Frontal cortex (tissue), 4 donors: Measurements from ENCODE around the gene ANXA11. TPM values are rescaled to one million over a fixed set of nuclear protein-coding genes. Genes with fewer than 3 reads are reported as not detected.
A peak's percentile ranks its signal among the peaks of the same experiment; 100 is the strongest.

Experiments used
- DNase-seq, 2 donors: peaks; one replicate each; pipeline ENCODE4 v3.0.0; 2012; ENCODE audit warnings: low spot score in 2 of 2
- FAIRE-seq: peaks from 2 replicates; lab custom pipeline; 2012; peaks lifted over from hg19 to GRCh38; lab: Jason Lieb, UNC
- total RNA-seq: library from RNA; depleted of rRNA; stranded (reverse); fragments of >200 nt; gene quantifications from one replicate; pipeline ENCODE4 v1.2.3, GENCODE V29; 2014
- donor health status: control.
- donor health status: control.
- donor health status: control.

ANXA11 gene
- total RNA-seq, 1 donor from 2014 or later, result 2.0 TPM

- DNase-seq (no peak), FAIRE-seq (no peak)
These were observed 35.3 kb downstream of the ANXA11 start for GRCh38 chr10:80170026-80170425.

DNA sequence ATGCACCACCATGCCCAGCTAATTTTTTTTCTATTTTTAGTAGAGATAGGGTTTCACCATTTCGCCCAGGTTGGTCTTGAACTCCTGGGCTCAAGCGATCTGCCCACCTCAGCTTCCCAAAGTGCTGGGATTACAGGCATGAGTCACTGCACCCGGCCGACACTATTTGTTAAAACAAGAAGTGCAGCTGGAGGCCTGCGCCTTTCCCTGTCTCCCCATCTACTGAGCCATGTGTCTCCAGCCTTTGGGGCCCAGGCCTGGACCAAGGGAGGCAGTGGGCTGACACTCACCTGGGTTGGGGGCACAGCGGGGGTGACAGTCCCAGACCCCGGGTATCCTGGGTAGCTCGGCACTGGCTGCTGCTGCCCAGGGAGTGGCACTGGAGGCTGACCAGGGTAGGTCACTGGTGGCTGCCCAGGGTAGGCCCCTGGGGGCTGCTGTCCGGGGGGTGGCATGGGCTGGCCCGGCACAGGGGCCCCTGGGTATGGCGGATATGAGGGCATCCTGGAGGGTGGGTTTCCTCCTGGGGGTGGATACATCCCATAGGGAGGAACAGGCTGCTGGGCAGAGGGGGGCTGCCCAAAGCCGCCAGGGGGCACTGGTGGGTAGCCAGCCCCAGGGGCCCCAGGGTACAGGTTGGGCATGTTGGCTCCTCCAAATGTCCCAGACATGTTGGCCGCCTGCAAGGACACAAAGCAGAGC lies 36.5 kb downstream of the ANXA11 start:
- FAIRE-seq (no peak), DNase-seq (no peak)

- FAIRE-seq (no peak), DNase-seq (no peak)
These were observed 37.2 kb downstream of the ANXA11 start for GRCh38 chr10:80168162-80168511.

GRCh38 chr10:80167471-80168161 lies 37.7 kb downstream of the ANXA11 start:
- FAIRE-seq, result no peak

GRCh38 chr10:80166581-80167470 lies 38.5 kb downstream of the ANXA11 start:
- DNase-seq, result no peak
- no peak for FAIRE-seq

More at GRCh38 chr10:80167471-80168161, 37.7 kb downstream of the ANXA11 start:
- DNase-seq, result no peak

GRCh38 chr10:80165173-80165572 lies 40.2 kb downstream of the ANXA11 start:
- FAIRE-seq, result no peak
- no peak for DNase-seq

DNA sequence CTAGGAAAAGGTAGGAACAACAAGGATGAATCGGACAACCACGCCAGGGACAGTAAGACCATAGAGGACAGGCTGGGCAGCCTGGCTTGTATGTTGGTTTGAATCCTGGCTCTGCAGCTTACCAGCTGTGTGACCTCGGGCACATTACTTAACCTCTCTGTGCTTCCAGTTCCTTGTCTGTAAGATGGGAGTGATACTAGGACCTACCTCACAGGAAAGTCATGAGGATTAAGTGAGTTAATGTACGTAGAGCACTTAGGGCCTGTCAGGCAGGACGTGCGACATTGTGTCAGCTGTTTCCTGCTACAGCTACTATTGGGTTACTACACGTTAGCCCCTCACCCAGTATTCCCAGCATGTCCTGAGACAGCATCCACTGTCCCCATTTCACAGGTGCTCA lies 40.7 kb downstream of the ANXA11 start:
- no peak for FAIRE-seq
- DNase-seq, result no peak

DNA sequence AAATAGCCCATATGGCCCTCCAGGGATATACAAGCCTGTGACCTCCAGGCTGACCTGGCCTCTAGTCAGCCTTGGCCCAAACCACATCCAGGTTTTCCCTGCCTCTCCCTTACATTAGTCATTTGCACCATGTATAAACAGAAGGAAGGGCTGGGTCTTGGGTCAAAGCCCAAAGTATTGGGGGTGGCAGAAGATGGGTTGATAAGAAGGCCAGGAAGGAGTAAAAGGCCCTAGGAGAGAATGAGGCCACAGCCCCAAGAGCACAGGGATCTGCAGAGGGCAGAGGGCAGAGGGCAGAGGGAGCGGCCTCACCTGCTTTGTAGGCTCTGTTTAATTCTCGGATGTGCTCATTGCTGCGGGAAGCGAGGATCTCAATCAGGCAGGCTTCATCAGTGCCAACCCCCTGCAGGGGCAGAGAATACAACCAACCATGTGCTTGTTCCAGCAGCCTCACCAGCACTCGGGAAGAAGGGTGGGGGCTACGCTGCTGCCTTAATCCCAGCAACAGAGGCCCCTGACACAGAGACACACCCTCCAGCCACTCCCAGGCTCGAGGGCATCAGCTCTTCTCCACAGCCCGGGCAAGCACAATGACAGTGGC lies 41.5 kb downstream of the ANXA11 start:
- DNase-seq, result no peak
- FAIRE-seq, result no peak

- no peak for FAIRE-seq
- no peak for DNase-seq
These were observed 43.8 kb downstream of the ANXA11 start for GRCh38 chr10:80161321-80162083.

DNA sequence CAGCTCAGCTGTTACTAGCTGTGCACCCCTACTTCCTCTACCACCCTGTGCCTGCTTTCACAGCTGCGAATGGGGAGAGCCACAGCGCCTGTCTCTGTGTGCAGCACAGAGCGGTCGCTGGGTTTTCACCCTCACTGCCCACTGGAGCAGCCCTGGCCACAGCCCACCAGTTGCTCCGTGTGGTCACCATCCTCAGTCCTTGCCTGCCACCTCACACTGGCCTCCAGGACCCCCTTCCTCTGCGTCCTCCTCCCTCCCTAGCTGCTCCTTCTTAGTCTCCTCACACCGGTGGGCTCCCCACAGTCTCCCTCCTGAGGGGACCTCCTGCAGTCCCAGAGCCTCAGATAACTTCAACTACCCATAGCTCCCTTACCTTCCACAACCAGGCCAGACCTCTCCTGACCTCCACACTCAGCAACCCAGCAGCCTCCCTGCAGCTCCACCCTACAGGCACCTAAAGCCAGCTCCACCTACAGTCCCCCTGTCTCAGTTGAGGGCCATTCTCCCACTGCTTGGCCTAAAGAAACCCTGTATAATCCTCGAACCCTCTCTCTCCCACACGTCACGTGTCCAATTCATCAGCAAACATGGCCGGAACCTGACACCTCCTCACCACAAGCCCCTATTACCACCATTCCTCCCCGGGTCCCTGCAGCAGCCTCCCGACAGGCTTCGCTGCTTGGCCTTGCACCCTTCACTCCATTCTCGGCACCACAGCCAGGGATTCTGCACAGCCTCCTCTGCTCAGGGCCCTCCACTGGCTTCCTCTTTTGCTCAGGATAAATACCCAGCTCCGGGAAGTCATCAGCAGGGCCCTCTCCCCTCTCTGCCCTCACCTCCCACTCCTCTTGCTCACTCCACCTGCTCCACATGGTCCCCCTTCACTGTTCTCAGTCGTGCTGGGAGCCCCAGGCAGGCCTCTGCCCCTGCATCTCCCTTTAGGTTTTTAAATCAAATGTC lies 44.7 kb downstream of the ANXA11 start:
- DNase-seq, result no peak
- no peak for FAIRE-seq

DNA sequence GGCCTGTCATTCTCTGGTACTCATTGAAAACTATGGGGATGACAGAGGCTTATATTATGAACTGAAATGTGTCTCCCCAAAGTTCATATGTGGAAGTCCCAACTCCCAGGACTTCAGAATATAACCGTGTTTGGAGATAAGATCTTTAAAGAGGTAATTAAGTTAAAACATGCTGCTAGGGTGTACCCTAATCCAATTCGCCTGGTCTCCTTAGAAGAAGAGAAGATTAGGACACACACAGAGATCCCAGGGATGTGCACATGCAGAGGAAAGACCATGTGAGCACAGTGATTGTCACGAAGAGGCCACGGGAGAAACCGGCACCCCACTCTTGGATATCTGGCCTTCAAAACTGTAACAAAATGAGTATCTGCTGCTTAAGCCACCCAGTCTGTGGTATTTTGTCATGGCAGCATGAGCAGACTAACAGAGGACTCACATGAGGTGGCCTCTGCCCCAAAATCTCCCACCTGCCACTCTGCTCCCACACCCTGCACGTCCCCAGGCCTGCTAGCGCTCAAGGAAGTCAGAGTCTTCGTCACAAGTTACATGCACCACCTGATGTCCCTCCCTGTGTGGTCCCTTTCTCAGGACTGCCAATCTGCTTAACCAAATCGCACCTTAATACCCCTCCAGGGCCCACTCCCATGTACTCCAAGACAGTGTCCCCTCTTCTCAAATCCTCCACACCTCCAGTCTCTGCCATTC lies 46.0 kb downstream of the ANXA11 start:
- DNase-seq, result no peak
- no peak for FAIRE-seq

DNA sequence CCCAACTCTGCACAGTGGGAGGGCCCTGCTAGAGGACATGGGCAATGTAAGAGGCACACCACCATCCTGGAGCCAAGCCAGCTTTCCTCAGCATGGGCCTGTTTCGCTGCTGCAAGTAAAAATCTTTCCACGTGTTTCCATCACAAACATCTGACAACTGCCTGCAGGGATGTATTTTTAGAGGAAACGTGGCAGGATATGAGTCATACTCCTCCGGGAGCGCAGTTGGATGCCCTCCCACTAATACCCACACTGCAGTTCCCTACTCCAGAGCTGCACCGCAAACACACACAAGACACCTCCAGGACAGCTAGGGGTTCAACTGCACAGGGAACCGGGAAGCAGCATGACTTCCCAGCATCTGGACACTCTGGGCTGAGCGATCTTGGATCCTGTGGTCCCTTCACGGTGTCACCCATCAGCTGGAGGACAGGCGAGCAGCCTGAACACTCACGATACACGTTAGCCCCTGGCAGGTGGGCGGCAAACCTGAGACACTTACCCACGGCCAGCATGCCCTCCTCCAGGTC lies 46.7 kb downstream of the ANXA11 start:
- DNase-seq, result peak in 1 of 2 donors; percentile 54
- no peak for FAIRE-seq

DNA sequence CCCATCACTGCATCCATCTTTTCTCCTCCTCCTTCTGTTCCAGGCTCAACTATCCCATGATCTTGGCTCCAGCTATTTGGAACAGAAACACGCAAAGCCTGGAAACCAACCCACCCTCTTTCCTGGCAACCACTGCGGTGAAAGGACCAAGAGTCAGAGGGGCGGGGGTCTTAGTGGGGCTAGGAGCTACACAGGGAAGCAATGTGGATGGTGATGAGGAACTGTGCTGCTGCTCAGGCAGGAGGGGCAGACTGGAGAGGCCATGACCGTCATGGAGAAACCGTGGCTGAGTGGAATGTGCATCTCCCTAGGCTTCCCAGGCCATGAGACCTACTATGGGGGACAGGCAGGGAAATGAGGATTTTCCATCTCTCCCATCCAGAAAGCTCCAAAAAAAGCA lies 47.2 kb downstream of the ANXA11 start:
- FAIRE-seq (no peak), DNase-seq (no peak)

GRCh38 chr10:80157561-80157960 lies 47.8 kb downstream of the ANXA11 start:
- FAIRE-seq (no peak), DNase-seq (no peak)

DNA sequence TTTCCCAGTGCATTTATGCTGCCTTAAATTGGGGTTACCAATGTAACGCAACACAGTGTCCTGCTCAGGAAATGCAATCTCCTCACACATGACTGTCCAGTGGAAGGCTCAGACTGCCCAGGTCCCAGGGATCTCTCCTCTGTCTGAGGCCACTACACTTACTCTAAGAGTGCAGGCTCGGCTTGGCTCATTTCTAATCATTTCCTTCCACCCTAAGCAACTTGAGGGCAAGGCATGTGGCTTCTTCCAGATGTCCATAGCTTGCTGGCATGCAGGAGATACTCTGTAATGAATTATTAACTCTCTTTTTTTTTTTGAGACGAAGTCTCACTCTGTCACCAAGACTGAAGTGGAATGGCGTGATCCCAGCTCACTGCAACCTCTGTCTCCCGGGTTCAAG lies 49.1 kb downstream of the ANXA11 start:
- no peak for FAIRE-seq
- DNase-seq, result no peak

- no peak for FAIRE-seq
- no peak for DNase-seq
These were observed 49.6 kb downstream of the ANXA11 start for GRCh38 chr10:80155696-80156215.

- no peak for DNase-seq
- FAIRE-seq, result no peak
These were observed 50.2 kb downstream of the ANXA11 start for GRCh38 chr10:80154978-80155695.
